VCaP (cell line): ENCODE measurements around the gene UTP18.

Experiments
- H3K27ac ChIP-seq: fragments of 450-650 bp; 2 replicates; pipeline ENCODE4 v1.5.1; 2017
- TF ChIP-seq, protein P1 (sequence below): fragments of 450-650 bp; conservative IDR thresholded peaks from 2 replicates; pipeline ENCODE4 v1.5.1; 2017; ENCODE audit warnings: mild to moderate bottlenecking, moderate library complexity

UTP18 gene

DNA sequence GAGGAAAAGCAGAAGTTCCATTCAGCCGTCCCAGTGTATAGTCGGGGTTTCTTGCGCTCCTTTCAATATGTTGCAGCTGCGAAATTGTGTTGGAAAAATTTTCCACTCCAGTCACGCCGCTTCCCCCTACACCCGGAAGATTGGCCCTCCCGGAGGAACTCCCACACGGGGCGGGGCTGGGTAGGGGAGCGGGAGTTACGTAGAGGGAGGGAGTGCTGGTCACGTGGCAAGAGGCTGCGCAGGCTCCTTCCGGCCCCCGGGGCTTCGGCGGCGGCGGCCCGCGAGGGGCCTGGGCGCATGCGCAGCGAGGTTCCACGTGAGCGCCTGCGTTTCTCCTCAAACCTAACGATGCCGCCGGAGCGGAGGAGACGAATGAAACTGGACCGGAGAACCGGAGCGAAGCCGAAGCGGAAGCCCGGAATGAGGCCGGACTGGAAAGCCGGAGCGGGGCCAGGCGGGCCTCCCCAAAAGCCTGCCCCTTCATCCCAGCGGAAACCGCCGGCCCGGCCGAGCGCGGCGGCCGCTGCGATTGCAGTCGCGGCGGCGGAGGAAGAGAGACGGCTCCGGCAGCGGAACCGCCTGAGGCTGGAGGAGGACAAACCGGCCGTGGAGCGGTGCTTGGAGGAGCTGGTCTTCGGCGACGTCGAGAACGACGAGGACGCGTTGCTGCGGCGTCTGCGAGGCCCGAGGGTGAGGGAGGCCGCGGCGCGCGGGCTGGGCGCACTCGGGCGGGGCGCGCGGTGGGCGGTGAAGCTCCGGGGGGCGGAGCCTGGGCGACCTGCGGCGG is at the start of gene UTP18:
TSS of gene UTP18 (plus strand) at position 310 of the 787 bp plus-strand sequence. CDS start at position 349, 39 bp downstream.
- TF ChIP-seq, protein P1, sequence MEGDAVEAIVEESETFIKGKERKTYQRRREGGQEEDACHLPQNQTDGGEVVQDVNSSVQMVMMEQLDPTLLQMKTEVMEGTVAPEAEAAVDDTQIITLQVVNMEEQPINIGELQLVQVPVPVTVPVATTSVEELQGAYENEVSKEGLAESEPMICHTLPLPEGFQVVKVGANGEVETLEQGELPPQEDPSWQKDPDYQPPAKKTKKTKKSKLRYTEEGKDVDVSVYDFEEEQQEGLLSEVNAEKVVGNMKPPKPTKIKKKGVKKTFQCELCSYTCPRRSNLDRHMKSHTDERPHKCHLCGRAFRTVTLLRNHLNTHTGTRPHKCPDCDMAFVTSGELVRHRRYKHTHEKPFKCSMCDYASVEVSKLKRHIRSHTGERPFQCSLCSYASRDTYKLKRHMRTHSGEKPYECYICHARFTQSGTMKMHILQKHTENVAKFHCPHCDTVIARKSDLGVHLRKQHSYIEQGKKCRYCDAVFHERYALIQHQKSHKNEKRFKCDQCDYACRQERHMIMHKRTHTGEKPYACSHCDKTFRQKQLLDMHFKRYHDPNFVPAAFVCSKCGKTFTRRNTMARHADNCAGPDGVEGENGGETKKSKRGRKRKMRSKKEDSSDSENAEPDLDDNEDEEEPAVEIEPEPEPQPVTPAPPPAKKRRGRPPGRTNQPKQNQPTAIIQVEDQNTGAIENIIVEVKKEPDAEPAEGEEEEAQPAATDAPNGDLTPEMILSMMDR: no peak
- H3K27ac ChIP-seq: peak within 1 kb of the TSS; percentile 98

DNA sequence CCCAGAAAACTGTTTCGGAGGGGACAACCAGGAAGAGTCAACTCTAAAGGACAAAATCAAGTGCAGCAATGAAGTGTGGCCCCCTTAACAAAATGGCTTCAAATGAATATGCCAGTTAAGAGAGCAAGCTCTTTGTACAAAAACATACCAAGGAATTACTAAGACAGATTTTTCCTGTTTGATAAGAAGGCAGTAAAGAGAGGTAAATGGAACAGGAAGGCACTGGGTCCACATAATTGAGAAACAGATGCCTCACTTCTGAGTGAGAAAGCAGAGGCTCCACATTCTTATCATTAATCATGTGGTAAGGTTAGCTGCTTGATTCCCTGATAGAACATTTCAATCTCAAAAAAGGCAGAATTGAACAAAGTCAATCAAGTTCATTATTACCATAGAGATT is 45.4 kb upstream of the UTP18 start:
- TF ChIP-seq, protein P1: no peak
- H3K27ac ChIP-seq: no peak overlapping the region

DNA sequence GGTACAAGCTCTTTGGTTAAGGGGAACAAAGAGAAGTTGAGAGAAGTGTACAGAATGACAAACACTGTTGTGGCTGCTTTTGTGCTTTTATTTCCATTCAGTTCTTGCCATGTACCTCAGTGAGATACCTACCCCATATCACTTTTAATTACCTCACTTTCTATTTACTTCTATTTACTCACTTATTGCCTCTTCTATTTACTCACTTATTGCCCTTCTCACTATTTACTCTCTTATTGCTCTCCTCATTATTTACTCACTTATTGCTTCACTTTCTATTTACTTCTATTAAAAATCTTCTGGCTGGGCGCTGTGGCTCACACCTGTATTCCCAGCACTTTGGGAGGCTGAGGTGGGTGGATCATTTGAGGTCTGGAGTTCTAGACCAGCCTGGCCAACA is 42.4 kb upstream of the UTP18 start:
- H3K27ac ChIP-seq: no peak overlapping the region
- TF ChIP-seq, protein P1: no peak

DNA sequence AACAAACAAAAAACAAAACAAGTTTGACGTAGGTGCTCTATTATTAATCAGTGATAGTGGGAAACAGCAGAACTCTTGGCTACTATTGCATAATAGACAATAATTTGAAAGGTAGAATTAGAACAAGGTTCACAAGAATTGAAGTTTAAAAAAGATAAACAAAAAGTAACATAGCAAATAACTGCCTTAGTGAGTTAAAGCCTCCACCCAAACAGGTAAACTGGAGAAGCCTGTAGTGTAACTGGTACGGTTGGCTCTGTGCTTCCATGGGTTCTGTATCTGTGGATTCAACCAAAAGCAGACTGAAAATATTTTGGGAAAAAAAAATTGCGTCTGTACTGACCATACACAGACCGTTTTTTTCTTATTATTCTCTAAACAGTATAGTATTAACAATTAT is 39.0 kb upstream of the UTP18 start:
- TF ChIP-seq, protein P1: no peak
- H3K27ac ChIP-seq: no peak overlapping the region

DNA sequence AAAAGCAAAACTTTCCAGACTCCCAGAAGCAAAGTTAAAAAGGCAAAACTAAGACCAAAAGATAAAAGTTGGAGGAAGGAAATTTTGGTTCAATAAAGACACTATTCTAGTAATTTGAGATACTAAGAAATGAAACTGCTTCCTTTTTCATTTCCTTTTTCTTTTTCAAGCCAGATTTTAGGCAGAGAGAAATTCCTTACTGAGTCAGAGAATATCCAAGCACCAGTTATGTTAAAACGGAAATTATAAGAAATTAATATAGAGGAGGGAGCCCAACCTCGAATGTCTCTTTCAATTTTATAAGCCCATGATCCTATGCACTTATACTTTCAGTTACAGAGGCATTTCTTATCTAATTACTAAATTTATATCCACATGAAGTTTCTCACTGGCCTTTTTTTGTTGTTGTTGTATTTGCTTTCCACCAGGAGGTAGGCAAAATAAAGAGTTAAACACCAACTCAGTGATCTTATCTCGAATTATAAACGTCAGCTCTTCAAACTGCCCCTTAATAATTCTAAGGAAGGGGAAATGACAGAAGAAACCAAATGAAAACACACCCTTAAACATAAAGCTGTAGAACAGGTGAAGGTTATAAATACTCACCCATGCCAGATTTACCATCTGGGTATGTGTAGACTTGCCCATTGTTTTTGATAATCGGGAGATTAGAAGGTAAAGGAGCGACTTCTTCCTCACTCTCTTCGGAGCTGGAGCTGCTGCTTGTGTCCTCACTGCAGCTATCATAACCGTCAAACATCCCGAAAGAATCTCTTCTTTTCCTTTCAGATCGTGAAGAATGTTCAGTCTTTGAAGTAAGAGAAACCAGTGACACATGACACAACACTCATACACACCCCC is 35.7 kb upstream of the UTP18 start:
- peak overlapping the region; percentile 54 for H3K27ac ChIP-seq
- TF ChIP-seq, protein P1: no peak

GRCh38 chr17:51225523-51225922 is 34.8 kb upstream of the UTP18 start:
- H3K27ac ChIP-seq: peak overlapping the region; percentile 54

DNA sequence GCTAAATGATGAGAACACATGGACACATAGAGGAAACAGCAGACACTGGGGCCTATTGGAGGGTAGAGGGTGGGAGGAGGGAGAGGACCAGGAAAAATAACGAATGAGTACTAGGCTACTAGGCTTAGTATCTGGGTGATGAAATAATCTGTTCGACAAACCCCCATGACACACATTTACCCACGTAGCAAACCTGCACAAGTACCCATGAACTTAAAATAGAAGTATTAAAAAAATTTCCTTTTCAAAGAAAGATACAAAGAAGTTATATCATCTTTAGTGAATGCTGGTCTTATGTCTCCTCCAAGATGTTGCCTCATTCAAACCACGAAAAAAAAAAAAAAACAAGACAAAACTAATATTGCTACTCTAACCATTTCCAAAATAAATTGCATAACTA is 32.2 kb upstream of the UTP18 start:
- TF ChIP-seq, protein P1: no peak
- H3K27ac ChIP-seq: no peak overlapping the region
